Trophoblast cell (in vitro differentiated cells and primary cell): Measurements from ENCODE around the gene ZMAT5.
"Not testable (repeated sequence)": the region's sequence is repeated elsewhere in the genome, so short reads cannot be mapped to it uniquely, and the experiment has no call there.

ENCODE experiments used
- DNase-seq, 2 donors: peaks; one replicate each; pipeline ENCODE4 v3.0.0-alpha.2; 2016
- H2AFZ ChIP-seq: 2 replicates; pipeline ENCODE4 v1.6.1; 2013; ENCODE audit warnings: low read length, moderate library complexity, mild to moderate bottlenecking; ENCODE audit not compliant: insufficient read depth, poor library complexity
- H2AK5ac ChIP-seq: 2 replicates; pipeline ENCODE4 v1.6.1; 2013; ENCODE audit warnings: mild to moderate bottlenecking, low read length
- H2BK120ac ChIP-seq: 2 replicates; pipeline ENCODE4 v1.6.1; 2013; ENCODE audit warnings: low read length, mild to moderate bottlenecking, moderate library complexity; ENCODE audit not compliant: insufficient read depth, poor library complexity
- H2BK12ac ChIP-seq: 2 replicates; pipeline ENCODE4 v1.6.1; 2013; ENCODE audit warnings: mild to moderate bottlenecking, low read length, moderate library complexity
- H2BK5ac ChIP-seq: 2 replicates; pipeline ENCODE4 v1.6.1; 2013; ENCODE audit warnings: low read length, low read depth, moderate library complexity, mild to moderate bottlenecking; ENCODE audit not compliant: poor library complexity
- H3K14ac ChIP-seq: 2 replicates; pipeline ENCODE4 v1.6.1; 2013; ENCODE audit warnings: mild to moderate bottlenecking, low read length
- H3K18ac ChIP-seq: 2 replicates; pipeline ENCODE4 v1.6.1; 2013; ENCODE audit warnings: mild to moderate bottlenecking, low read length
- H3K23ac ChIP-seq: 2 replicates; pipeline ENCODE4 v1.6.1; 2013; ENCODE audit warnings: low read length
- H3K27ac ChIP-seq: 2 replicates; pipeline ENCODE4 v1.5.1; 2013; ENCODE audit warnings: low read depth, mild to moderate bottlenecking, inconsistent platforms, low read length, moderate library complexity
- H3K27me3 ChIP-seq: 2 replicates; pipeline ENCODE4 v1.6.1; 2013; ENCODE audit warnings: inconsistent platforms, mild to moderate bottlenecking, low read length, moderate library complexity; ENCODE audit not compliant: insufficient read depth
- H3K36me3 ChIP-seq, 2 experiments: 1 replicate in 1 of 2; 2 replicates in 1 of 2; pipeline ENCODE4 v1.6.1; 2013; ENCODE audit warnings: low read length in 2 of 2, mild to moderate bottlenecking in 2 of 2, moderate library complexity in 1 of 2; ENCODE audit not compliant: insufficient read depth in 2 of 2, control insufficient read depth in 1 of 2
- H3K4ac ChIP-seq: 2 replicates; pipeline ENCODE4 v1.6.1; 2013; ENCODE audit warnings: low read depth, mild to moderate bottlenecking, low read length, moderate library complexity
- H3K4me1 ChIP-seq, 2 experiments: 1 replicate in 1 of 2; 2 replicates in 1 of 2; pipeline ENCODE4 v1.6.1; 2013; ENCODE audit warnings: low read length in 2 of 2, mild to moderate bottlenecking in 2 of 2, moderate library complexity in 1 of 2; ENCODE audit not compliant: insufficient read depth in 2 of 2, control insufficient read depth in 1 of 2
- H3K4me2 ChIP-seq: 2 replicates; pipeline ENCODE4 v1.6.1; 2013; ENCODE audit warnings: inconsistent platforms, mild to moderate bottlenecking, low read length, moderate library complexity
- H3K4me3 ChIP-seq: 2 replicates; pipeline ENCODE4 v1.5.1; 2013; ENCODE audit warnings: mild to moderate bottlenecking, low read depth, low read length, inconsistent platforms
- H3K79me1 ChIP-seq: one replicate; pipeline ENCODE4 v1.6.1; 2013; ENCODE audit warnings: low read length
- H3K79me2 ChIP-seq: 2 replicates; pipeline ENCODE4 v1.6.1; 2013; ENCODE audit warnings: low read length, mild to moderate bottlenecking; ENCODE audit not compliant: control insufficient read depth, insufficient read depth, poor library complexity
- H3K9ac ChIP-seq: 2 replicates; pipeline ENCODE4 v1.6.1; 2013; ENCODE audit warnings: mild to moderate bottlenecking, low read length
- H3K9me3 ChIP-seq: 2 replicates; pipeline ENCODE4 v1.6.1; 2013; ENCODE audit warnings: low read depth, mild to moderate bottlenecking, control low read depth, inconsistent platforms, low read length; ENCODE audit not compliant: insufficient read depth
- H4K12ac ChIP-seq: 2 replicates; pipeline ENCODE4 v1.6.1; 2013; ENCODE audit warnings: low read depth, mild to moderate bottlenecking, low read length, moderate library complexity
- H4K8ac ChIP-seq: 2 replicates; pipeline ENCODE4 v1.6.1; 2013; ENCODE audit warnings: low read depth, mild to moderate bottlenecking, low read length, moderate library complexity
- H4K91ac ChIP-seq: one replicate; pipeline ENCODE4 v1.6.1; 2013; ENCODE audit warnings: low read depth, mild to moderate bottlenecking, low read length, moderate library complexity
- WGBS: extraction: QIAGEN DNeasy Blood & Tissue Kit; methylation state at CpG from one replicate; pipeline ENCODE4 v1.1.7; 2013; ENCODE audit warnings: missing lambda C conversion rate; ENCODE audit not compliant: insufficient read length, insufficient coverage; ENCODE audit errors: extremely low coverage; 5-methylcytosine and 5-hydroxymethylcytosine counted together

The ZMAT5 gene

GRCh38 chr22:29754658-29755395 is 12.0 kb downstream of the ZMAT5 start:
- H3K9ac ChIP-seq, H3K27ac ChIP-seq, H2BK120ac ChIP-seq, H3K4me2 ChIP-seq, H3K18ac ChIP-seq, H2AK5ac ChIP-seq, H2BK5ac ChIP-seq, H3K9me3 ChIP-seq, H4K91ac ChIP-seq, DNase-seq, H3K4ac ChIP-seq, H3K23ac ChIP-seq, H3K14ac ChIP-seq, H2AFZ ChIP-seq, H3K4me3 ChIP-seq, H3K79me1 ChIP-seq, H3K4me1 ChIP-seq, H4K12ac ChIP-seq, H3K36me3 ChIP-seq, H2BK12ac ChIP-seq, H4K8ac ChIP-seq, H3K27me3 ChIP-seq, H3K79me2 ChIP-seq: not testable (repeated sequence)
- WGBS = no CpG with 5 or more reads among the region's 11 CpGs

GRCh38 chr22:29753808-29754657 is 12.8 kb downstream of the ZMAT5 start:
- Histone ChIP-seq H4K91ac (no peak overlapping the region), H2BK120ac (no peak overlapping the region), H4K8ac (no peak overlapping the region), H3K4me1 (peaks cover 4 to 5% of the 10 kb centered on the region in 2 experiments), H3K79me1 (no peaks in the 10 kb centered on the region), H3K23ac (no peak overlapping the region), H3K9me3 (peaks cover 2% of the 10 kb centered on the region), H2BK5ac (no peak overlapping the region), H3K4me3 (no peak overlapping the region), H2AFZ (no peak overlapping the region), H3K14ac (no peak overlapping the region), H2BK12ac (no peak overlapping the region), H3K79me2 (no peaks in the 10 kb centered on the region), H3K27ac (no peak overlapping the region), H3K18ac (no peak overlapping the region), H3K4me2 (no peak overlapping the region), H3K27me3 (no peaks in the 10 kb centered on the region), H4K12ac (no peak overlapping the region), H3K4ac (no peak overlapping the region), H3K9ac (no peak overlapping the region), H3K36me3 (no peaks in the 10 kb centered on the region), H2AK5ac (no peak overlapping the region)
- no peak for DNase-seq
- WGBS = no CpG with 5 or more reads among the region's 16 CpGs

GRCh38 chr22:29751669-29752068 is 15.1 kb downstream of the ZMAT5 start:
- no peak overlapping the region for H3K4ac ChIP-seq
- no peak overlapping the region for H4K91ac ChIP-seq
- no peaks in the 10 kb centered on the region for H3K79me2 ChIP-seq
- no peak overlapping the region for H4K8ac ChIP-seq
- H2BK5ac ChIP-seq = no peak overlapping the region
- no peak overlapping the region for H3K14ac ChIP-seq
- H3K4me3 ChIP-seq = no peak overlapping the region
- no peak overlapping the region for H2BK12ac ChIP-seq
- DNase-seq = no peak
- no peak overlapping the region for H2BK120ac ChIP-seq
- no peak overlapping the region for H3K27ac ChIP-seq
- H2AK5ac ChIP-seq = no peak overlapping the region
- H3K9ac ChIP-seq = no peak overlapping the region
- H3K4me1 ChIP-seq = peaks cover 4 to 5% of the 10 kb centered on the region in 2 experiments
- H3K4me2 ChIP-seq = no peak overlapping the region
- no CpG with 5 or more reads among the region's 2 CpGs for WGBS
- H3K27me3 ChIP-seq = no peaks in the 10 kb centered on the region
- H4K12ac ChIP-seq = no peak overlapping the region
- H2AFZ ChIP-seq = no peak overlapping the region
- H3K79me1 ChIP-seq = no peaks in the 10 kb centered on the region
- H3K9me3 ChIP-seq = peaks cover 2% of the 10 kb centered on the region
- H3K23ac ChIP-seq = no peak overlapping the region
- peaks cover 0 to 10% of the 10 kb centered on the region in 2 experiments for H3K36me3 ChIP-seq
- no peak overlapping the region for H3K18ac ChIP-seq

DNA sequence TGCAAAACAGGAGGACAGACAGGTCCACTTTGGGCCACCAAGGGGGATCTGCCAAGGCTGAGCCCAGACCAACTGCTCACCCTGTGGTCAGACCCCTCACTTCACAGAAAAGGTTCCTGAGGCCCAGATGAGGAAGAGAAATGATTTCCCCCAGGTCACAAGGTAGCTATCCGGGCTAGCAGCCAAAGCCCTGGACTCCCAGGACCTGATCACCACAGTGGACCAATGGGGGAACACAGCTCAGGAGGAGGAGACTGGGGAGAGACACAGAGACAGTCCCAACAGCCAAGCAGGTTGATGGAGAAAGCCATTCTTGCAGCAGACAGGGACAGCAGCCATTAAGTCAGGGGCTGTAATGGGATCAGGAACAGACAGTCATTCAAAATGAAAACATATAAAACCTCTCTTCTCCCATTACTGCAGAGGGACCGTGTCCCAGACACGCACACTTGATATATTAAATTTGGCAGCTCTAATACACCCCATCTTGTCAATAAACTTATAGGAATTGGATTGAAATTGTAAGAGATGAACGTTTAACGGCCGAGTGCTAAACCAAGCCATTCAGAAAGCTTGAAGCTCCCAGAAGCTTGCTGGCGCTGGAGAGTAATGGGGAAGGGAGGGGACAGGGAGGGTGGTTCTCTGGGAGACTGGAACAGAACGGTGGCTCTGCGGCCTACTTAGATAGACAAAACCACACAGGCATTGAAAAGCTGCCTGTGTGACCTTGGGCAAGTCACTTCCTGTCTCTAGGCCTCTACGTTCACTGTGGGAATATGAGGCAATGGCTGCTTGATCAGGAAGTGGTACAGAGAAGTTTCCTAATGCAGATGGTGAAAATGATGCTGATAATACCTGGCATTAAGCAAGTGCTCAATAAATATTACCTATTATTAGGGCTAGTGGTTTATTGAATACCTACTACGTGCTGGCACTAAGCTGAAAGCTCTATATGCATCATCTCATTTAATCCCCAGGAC is 16.0 kb downstream of the ZMAT5 start:
- H3K27me3 ChIP-seq = no peaks in the 10 kb centered on the region
- H2BK12ac ChIP-seq = no peak overlapping the region
- no peak overlapping the region for H4K91ac ChIP-seq
- no peaks in the 10 kb centered on the region for H3K79me2 ChIP-seq
- no peak overlapping the region for H3K23ac ChIP-seq
- no peak overlapping the region for H3K27ac ChIP-seq
- H3K9me3 ChIP-seq = peaks cover 2% of the 10 kb centered on the region
- H3K14ac ChIP-seq = no peak overlapping the region
- no peak overlapping the region for H2AFZ ChIP-seq
- no peak overlapping the region for H3K4ac ChIP-seq
- no peak overlapping the region for H4K12ac ChIP-seq
- H3K4me2 ChIP-seq = no peak overlapping the region
- no peaks in the 10 kb centered on the region for H3K79me1 ChIP-seq
- H3K9ac ChIP-seq = no peak overlapping the region
- peaks cover 0 to 10% of the 10 kb centered on the region in 2 experiments for H3K36me3 ChIP-seq
- H3K18ac ChIP-seq = no peak overlapping the region
- no peak overlapping the region for H2AK5ac ChIP-seq
- H2BK120ac ChIP-seq = no peak overlapping the region
- peaks cover 4 to 5% of the 10 kb centered on the region in 2 experiments for H3K4me1 ChIP-seq
- WGBS = no CpG with 5 or more reads among the region's 11 CpGs
- no peak overlapping the region for H3K4me3 ChIP-seq
- no peak overlapping the region for H4K8ac ChIP-seq
- no peak overlapping the region for H2BK5ac ChIP-seq
- DNase-seq = no peak
